HL-60 (cell line): ENCODE results near the gene JPH3.

Experiments used
- GABPA ChIP-seq: IDR thresholded peaks from 2 replicates; pipeline ENCODE4 v1.6.1; 2012; ENCODE audit warnings: low read depth
- TF ChIP-seq, protein P1 (sequence below): IDR thresholded peaks from one replicate; pipeline ENCODE4 v1.5.1; 2011; ENCODE audit warnings: low read length, control low read depth, inconsistent platforms; ENCODE audit not compliant: insufficient read depth

DNA sequence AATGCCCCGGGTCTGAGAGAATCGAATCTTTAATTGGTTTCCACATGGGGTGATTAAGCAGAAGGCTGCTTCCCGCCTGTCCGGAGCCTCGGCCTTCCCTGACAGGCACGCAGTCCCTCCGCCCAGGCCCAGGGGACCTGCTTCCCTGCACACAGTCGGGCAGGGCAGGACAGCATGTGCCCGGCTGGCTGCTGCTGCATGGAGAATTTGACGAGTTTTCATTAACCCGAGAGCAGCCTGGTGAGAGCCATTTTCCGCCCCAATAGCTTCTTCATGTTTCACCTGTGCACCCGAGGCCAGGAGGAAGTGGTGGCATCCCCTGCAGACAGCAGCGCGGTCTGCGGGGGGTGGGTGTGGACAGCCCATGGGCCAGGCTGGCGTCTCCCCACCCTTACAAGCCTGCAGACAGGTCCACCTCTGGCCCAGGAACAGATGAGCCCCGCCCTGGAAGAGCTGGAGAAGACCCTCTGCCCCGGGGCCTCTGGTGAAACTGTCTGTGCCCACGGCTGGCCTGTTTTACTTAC lies 96.4 kb downstream of the JPH3 start:
- TF ChIP-seq, protein P1, sequence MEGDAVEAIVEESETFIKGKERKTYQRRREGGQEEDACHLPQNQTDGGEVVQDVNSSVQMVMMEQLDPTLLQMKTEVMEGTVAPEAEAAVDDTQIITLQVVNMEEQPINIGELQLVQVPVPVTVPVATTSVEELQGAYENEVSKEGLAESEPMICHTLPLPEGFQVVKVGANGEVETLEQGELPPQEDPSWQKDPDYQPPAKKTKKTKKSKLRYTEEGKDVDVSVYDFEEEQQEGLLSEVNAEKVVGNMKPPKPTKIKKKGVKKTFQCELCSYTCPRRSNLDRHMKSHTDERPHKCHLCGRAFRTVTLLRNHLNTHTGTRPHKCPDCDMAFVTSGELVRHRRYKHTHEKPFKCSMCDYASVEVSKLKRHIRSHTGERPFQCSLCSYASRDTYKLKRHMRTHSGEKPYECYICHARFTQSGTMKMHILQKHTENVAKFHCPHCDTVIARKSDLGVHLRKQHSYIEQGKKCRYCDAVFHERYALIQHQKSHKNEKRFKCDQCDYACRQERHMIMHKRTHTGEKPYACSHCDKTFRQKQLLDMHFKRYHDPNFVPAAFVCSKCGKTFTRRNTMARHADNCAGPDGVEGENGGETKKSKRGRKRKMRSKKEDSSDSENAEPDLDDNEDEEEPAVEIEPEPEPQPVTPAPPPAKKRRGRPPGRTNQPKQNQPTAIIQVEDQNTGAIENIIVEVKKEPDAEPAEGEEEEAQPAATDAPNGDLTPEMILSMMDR, result no peak
- no peak for TF ChIP-seq GABPA
